ENCODE data around the gene PARVA. TPM values are rescaled to one million over a fixed set of nuclear protein-coding genes. Genes with fewer than 3 reads are reported as not detected.

The PARVA gene
- total and polyA plus RNA-seq, 2 experiments from 2014 or later: 37.4 to 46.2 TPM

GRCh38 chr11:12436266-12436665, 58.9 kb downstream of the PARVA start:
- H3K27me3 ChIP-seq: no peaks in the 10 kb centered on the region
- no peaks in the 10 kb centered on the region for H3K9me2 ChIP-seq (replicated peaks; ENCODE audit: insufficient read depth)
- no peak overlapping the region for H3K4me2 ChIP-seq
- 100% methylated on average over 1 of the region's 1 CpG for WGBS (ENCODE audit: low lambda C conversion rate, missing lambda C conversion rate)
- peaks cover 39% of the 10 kb centered on the region for H3K4me1 ChIP-seq (ENCODE audit: insufficient read depth)
- TF ChIP-seq CTCF (IDR thresholded peaks at IDR 0.05; ENCODE audit: poor library complexity): no peak
- TF ChIP-seq EZH2phosphoT487 (IDR thresholded peaks at IDR 0.05; ENCODE audit: low read depth, severe bottlenecking, unreplicated experiment): no peak
- TF ChIP-seq EZH2 (IDR thresholded peaks at IDR 0.05; ENCODE audit: borderline replicate concordance): no peak
- no peak overlapping the region for H3K27ac ChIP-seq
- no peak overlapping the region for H2AFZ ChIP-seq
- H3K4me3 ChIP-seq: no peak overlapping the region
- H3K79me2 ChIP-seq: peaks cover 81% of the 10 kb centered on the region
- no peaks in the 10 kb centered on the region for H3K9me3 ChIP-seq (ENCODE audit: low read depth)
- no peak for DNase-seq (ENCODE audit: low spot score)
- H4K20me1 ChIP-seq (ENCODE audit: insufficient read depth, poor library complexity, severe bottlenecking): no peaks in the 10 kb centered on the region
- H3K36me3 ChIP-seq (replicated peaks; ENCODE audit: insufficient read depth, low read depth): no peaks in the 10 kb centered on the region

- H3K4me1 ChIP-seq (ENCODE audit: insufficient read depth): peaks cover 25% of the 10 kb centered on the region
- no peak overlapping the region for H3K4me2 ChIP-seq
- no peaks in the 10 kb centered on the region for H3K27me3 ChIP-seq
- H3K9me2 ChIP-seq (replicated peaks; ENCODE audit: insufficient read depth): no peaks in the 10 kb centered on the region
- H3K79me2 ChIP-seq: peaks cover 62% of the 10 kb centered on the region
- H3K36me3 ChIP-seq (replicated peaks; ENCODE audit: insufficient read depth, low read depth): no peaks in the 10 kb centered on the region
- TF ChIP-seq EZH2phosphoT487 (IDR thresholded peaks at IDR 0.05; ENCODE audit: low read depth, severe bottlenecking, unreplicated experiment) (no peak), EZH2 (IDR thresholded peaks at IDR 0.05; ENCODE audit: borderline replicate concordance) (no peak), CTCF (IDR thresholded peaks at IDR 0.05; ENCODE audit: poor library complexity) (no peak)
- H3K27ac ChIP-seq: no peak overlapping the region
- H2AFZ ChIP-seq: no peak overlapping the region
- no peak for DNase-seq (ENCODE audit: low spot score)
- H4K20me1 ChIP-seq (ENCODE audit: insufficient read depth, poor library complexity, severe bottlenecking): no peaks in the 10 kb centered on the region
- H3K9me3 ChIP-seq (ENCODE audit: low read depth): no peaks in the 10 kb centered on the region
- no peak overlapping the region for H3K4me3 ChIP-seq
Observed at GRCh38 chr11:12438291-12438690, 60.9 kb downstream of the PARVA start.

- no peak overlapping the region for H3K4me2 ChIP-seq
- no peak overlapping the region for H3K4me3 ChIP-seq
- no peaks in the 10 kb centered on the region for H3K9me3 ChIP-seq (ENCODE audit: low read depth)
- no peaks in the 10 kb centered on the region for H3K27me3 ChIP-seq
- peaks cover 16% of the 10 kb centered on the region for H3K4me1 ChIP-seq (ENCODE audit: insufficient read depth)
- no peaks in the 10 kb centered on the region for H3K9me2 ChIP-seq (replicated peaks; ENCODE audit: insufficient read depth)
- H3K36me3 ChIP-seq (replicated peaks; ENCODE audit: insufficient read depth, low read depth): no peaks in the 10 kb centered on the region
- no peak for TF ChIP-seq CTCF (IDR thresholded peaks at IDR 0.05; ENCODE audit: poor library complexity)
- no peak for TF ChIP-seq EZH2phosphoT487 (IDR thresholded peaks at IDR 0.05; ENCODE audit: low read depth, severe bottlenecking, unreplicated experiment)
- no peak for TF ChIP-seq EZH2 (IDR thresholded peaks at IDR 0.05; ENCODE audit: borderline replicate concordance)
- H3K27ac ChIP-seq: no peak overlapping the region
- no peaks in the 10 kb centered on the region for H4K20me1 ChIP-seq (ENCODE audit: insufficient read depth, poor library complexity, severe bottlenecking)
- H2AFZ ChIP-seq: no peak overlapping the region
- H3K79me2 ChIP-seq: peaks cover 66% of the 10 kb centered on the region
- DNase-seq (ENCODE audit: low spot score): no peak
- WGBS (ENCODE audit: low lambda C conversion rate, missing lambda C conversion rate): 95% methylated on average over 4 of the region's 4 CpGs
Observed at GRCh38 chr11:12439615-12440014, 62.2 kb downstream of the PARVA start.

GRCh38 chr11:12440565-12440964, 63.2 kb downstream of the PARVA start:
- 86% methylated on average over 4 of the region's 4 CpGs for WGBS (ENCODE audit: low lambda C conversion rate, missing lambda C conversion rate)
- H3K4me3 ChIP-seq: no peak overlapping the region
- peaks cover 10% of the 10 kb centered on the region for H3K4me1 ChIP-seq (ENCODE audit: insufficient read depth)
- no peaks in the 10 kb centered on the region for H3K27me3 ChIP-seq
- no peak overlapping the region for H2AFZ ChIP-seq
- no peak for DNase-seq (ENCODE audit: low spot score)
- peak overlapping the region; percentile 25 for H3K27ac ChIP-seq
- no peaks in the 10 kb centered on the region for H3K36me3 ChIP-seq (replicated peaks; ENCODE audit: insufficient read depth, low read depth)
- no peak for TF ChIP-seq EZH2 (IDR thresholded peaks at IDR 0.05; ENCODE audit: borderline replicate concordance)
- TF ChIP-seq CTCF (IDR thresholded peaks at IDR 0.05; ENCODE audit: poor library complexity): no peak
- TF ChIP-seq EZH2phosphoT487 (IDR thresholded peaks at IDR 0.05; ENCODE audit: low read depth, severe bottlenecking, unreplicated experiment): no peak
- H3K9me2 ChIP-seq (replicated peaks; ENCODE audit: insufficient read depth): no peaks in the 10 kb centered on the region
- H3K79me2 ChIP-seq: peaks cover 66% of the 10 kb centered on the region
- no peaks in the 10 kb centered on the region for H4K20me1 ChIP-seq (ENCODE audit: insufficient read depth, poor library complexity, severe bottlenecking)
- H3K4me2 ChIP-seq: no peak overlapping the region
- H3K9me3 ChIP-seq (ENCODE audit: low read depth): no peaks in the 10 kb centered on the region
